Vagina (tissue), 2 donors: Measurements from ENCODE around the gene SMIM29.

Experiments
- POLR2A ChIP-seq, 2 donors: fragments of 450-650 bp; IDR thresholded peaks; one replicate each; pipeline ENCODE4 v1.6.1; 2017; ENCODE audit warnings: antibody characterized with exemption in 2 of 2, mild to moderate bottlenecking in 2 of 2, moderate library complexity in 2 of 2
- POLR2AphosphoS5 ChIP-seq, 2 donors: sonication (generic); formaldehyde crosslinking; IDR thresholded peaks; one replicate each; pipeline ENCODE4 v1.9.0; 2017; ENCODE audit warnings: antibody characterized with exemption in 2 of 2, mild to moderate bottlenecking in 2 of 2, low read depth in 1 of 2; ENCODE audit not compliant: insufficient read depth in 1 of 2
- TF ChIP-seq, protein P1 (sequence below), 3 experiments: fragments of 450-650 bp in 2 of 3; fragments of 200-600 bp in 1 of 3; sonication (generic) in 1 of 3; IDR thresholded peaks; one replicate each; pipeline ENCODE4 v1.5.1; 2017 to 2019; ENCODE audit warnings: antibody characterized with exemption in 3 of 3, mild to moderate bottlenecking in 2 of 3, moderate library complexity in 2 of 3

DNA sequence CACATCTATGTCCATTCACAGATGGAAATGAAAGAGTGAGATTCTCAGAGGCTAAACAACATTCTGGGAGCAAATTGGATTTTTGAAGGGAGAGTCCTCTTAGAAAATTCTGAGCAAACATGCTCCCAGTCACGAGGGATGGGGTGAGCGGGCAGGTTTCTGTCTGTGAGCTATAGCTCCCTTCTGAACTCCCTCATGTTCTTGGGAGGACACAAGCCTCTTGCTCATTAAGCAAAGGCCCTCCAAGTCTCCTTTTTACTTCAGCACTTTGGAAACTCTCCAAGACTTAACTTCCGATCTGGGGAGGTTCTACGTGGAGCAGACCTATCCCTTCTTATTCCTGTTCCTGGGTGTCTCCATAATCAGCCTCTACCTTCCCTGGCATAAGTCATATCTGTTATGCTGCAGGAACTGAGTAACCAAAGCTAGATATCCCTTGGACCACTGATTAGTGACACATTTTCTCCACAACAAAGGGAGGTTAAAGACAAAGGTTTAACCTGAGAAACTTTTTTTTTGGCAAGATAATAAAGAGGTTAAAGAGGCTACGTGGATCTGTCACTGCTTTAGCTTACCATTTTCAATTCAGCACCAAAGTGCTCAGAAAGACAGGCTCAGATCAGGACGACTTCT lies 33.0 kb upstream of the SMIM29 start:
- TF ChIP-seq, protein P1, sequence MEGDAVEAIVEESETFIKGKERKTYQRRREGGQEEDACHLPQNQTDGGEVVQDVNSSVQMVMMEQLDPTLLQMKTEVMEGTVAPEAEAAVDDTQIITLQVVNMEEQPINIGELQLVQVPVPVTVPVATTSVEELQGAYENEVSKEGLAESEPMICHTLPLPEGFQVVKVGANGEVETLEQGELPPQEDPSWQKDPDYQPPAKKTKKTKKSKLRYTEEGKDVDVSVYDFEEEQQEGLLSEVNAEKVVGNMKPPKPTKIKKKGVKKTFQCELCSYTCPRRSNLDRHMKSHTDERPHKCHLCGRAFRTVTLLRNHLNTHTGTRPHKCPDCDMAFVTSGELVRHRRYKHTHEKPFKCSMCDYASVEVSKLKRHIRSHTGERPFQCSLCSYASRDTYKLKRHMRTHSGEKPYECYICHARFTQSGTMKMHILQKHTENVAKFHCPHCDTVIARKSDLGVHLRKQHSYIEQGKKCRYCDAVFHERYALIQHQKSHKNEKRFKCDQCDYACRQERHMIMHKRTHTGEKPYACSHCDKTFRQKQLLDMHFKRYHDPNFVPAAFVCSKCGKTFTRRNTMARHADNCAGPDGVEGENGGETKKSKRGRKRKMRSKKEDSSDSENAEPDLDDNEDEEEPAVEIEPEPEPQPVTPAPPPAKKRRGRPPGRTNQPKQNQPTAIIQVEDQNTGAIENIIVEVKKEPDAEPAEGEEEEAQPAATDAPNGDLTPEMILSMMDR (IDR thresholded peaks at IDR 0.05) = no peak
- TF ChIP-seq POLR2AphosphoS5 (IDR thresholded peaks at IDR 0.05; ENCODE audit: insufficient read depth in 1 of 2, low read depth in 1 of 2) = no peak
- no peak for TF ChIP-seq POLR2A (IDR thresholded peaks at IDR 0.05)
